HEK293 (cell line): Measurements from ENCODE around the gene PCDH12.

Experiments
- BCL11A ChIP-seq: fragments of 450-650 bp; formaldehyde crosslinking; IDR thresholded peaks from 2 replicates; pipeline ENCODE4 v1.5.1; 2016; ENCODE audit warnings: low read depth, missing biosample characterization, missing genetic modification characterization
- EGR2 ChIP-seq: fragments of 450-650 bp; formaldehyde crosslinking; IDR thresholded peaks from 2 replicates; pipeline ENCODE4 v1.5.1; 2016; ENCODE audit warnings: low read depth, missing biosample characterization, missing genetic modification characterization
- SP7 ChIP-seq: fragments of 450-650 bp; formaldehyde crosslinking; IDR thresholded peaks from 2 replicates; pipeline ENCODE4 v1.5.1; 2016; ENCODE audit warnings: missing biosample characterization, missing genetic modification characterization
- TF ChIP-seq, protein P1 (sequence below): fragments of 450-650 bp; formaldehyde crosslinking; IDR thresholded peaks from 2 replicates; pipeline ENCODE4 v1.5.1; 2017; ENCODE audit warnings: missing biosample characterization, mild to moderate bottlenecking, missing genetic modification characterization, moderate library complexity
- TF ChIP-seq, protein P2 (sequence below): fragments of 450-650 bp; formaldehyde crosslinking; IDR thresholded peaks from 2 replicates; pipeline ENCODE4 v1.5.1; 2016; ENCODE audit warnings: missing biosample characterization, missing genetic modification characterization, low read depth
- TF ChIP-seq, protein P3 (sequence below): fragments of 450-650 bp; formaldehyde crosslinking; IDR thresholded peaks from 2 replicates; pipeline ENCODE4 v1.5.1; 2016; ENCODE audit warnings: missing biosample characterization, missing genetic modification characterization

DNA sequence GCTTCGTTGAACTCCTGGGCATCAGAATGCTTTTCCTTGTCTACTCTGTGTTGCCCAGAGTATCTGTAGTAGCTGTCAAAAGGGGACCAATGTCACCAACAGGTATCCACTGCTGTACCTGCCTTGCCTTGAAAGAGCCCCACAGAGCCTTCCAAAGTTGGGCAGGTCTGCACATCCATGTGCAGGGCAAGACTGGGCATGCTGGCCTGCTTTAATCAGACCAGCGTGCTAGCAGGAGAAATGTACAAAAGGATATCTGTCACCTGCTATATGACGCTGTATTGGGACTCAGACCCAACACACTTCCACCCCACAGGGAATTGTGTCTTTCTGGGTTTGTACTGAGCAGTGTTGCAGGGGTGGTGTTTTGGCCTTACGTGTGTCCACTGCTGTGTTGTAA is 22.5 kb downstream of the PCDH12 start:
- TF ChIP-seq BCL11A (tag by site-specific recombination) (no peak), SP7 (tag by site-specific recombination) (no peak), EGR2 (no peak)
- TF ChIP-seq, protein P1, sequence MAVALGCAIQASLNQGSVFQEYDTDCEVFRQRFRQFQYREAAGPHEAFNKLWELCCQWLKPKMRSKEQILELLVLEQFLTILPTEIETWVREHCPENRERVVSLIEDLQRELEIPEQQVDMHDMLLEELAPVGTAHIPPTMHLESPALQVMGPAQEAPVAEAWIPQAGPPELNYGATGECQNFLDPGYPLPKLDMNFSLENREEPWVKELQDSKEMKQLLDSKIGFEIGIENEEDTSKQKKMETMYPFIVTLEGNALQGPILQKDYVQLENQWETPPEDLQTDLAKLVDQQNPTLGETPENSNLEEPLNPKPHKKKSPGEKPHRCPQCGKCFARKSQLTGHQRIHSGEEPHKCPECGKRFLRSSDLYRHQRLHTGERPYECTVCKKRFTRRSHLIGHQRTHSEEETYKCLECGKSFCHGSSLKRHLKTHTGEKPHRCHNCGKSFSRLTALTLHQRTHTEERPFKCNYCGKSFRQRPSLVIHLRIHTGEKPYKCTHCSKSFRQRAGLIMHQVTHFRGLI (tag by site-specific recombination) = no peak
- TF ChIP-seq, protein P2, sequence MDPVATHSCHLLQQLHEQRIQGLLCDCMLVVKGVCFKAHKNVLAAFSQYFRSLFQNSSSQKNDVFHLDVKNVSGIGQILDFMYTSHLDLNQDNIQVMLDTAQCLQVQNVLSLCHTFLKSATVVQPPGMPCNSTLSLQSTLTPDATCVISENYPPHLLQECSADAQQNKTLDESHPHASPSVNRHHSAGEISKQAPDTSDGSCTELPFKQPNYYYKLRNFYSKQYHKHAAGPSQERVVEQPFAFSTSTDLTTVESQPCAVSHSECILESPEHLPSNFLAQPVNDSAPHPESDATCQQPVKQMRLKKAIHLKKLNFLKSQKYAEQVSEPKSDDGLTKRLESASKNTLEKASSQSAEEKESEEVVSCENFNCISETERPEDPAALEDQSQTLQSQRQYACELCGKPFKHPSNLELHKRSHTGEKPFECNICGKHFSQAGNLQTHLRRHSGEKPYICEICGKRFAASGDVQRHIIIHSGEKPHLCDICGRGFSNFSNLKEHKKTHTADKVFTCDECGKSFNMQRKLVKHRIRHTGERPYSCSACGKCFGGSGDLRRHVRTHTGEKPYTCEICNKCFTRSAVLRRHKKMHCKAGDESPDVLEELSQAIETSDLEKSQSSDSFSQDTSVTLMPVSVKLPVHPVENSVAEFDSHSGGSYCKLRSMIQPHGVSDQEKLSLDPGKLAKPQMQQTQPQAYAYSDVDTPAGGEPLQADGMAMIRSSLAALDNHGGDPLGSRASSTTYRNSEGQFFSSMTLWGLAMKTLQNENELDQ (tag by site-specific recombination) = no peak
- TF ChIP-seq, protein P3, sequence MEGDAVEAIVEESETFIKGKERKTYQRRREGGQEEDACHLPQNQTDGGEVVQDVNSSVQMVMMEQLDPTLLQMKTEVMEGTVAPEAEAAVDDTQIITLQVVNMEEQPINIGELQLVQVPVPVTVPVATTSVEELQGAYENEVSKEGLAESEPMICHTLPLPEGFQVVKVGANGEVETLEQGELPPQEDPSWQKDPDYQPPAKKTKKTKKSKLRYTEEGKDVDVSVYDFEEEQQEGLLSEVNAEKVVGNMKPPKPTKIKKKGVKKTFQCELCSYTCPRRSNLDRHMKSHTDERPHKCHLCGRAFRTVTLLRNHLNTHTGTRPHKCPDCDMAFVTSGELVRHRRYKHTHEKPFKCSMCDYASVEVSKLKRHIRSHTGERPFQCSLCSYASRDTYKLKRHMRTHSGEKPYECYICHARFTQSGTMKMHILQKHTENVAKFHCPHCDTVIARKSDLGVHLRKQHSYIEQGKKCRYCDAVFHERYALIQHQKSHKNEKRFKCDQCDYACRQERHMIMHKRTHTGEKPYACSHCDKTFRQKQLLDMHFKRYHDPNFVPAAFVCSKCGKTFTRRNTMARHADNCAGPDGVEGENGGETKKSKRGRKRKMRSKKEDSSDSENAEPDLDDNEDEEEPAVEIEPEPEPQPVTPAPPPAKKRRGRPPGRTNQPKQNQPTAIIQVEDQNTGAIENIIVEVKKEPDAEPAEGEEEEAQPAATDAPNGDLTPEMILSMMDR (tag by site-specific recombination) = no peak
